GM12891 (cell line): Measurements from ENCODE around the gene TGFBR3.

ENCODE experiments used
- POLR2A ChIP-seq: IDR thresholded peaks from 2 replicates; pipeline ENCODE4 v1.6.1; 2011; ENCODE audit warnings: low read depth, low read length, control low read depth
- POLR2AphosphoS5 ChIP-seq: IDR thresholded peaks from 2 replicates; pipeline ENCODE4 v1.6.1; 2011; ENCODE audit warnings: low read depth, low read length, control low read depth
- POU2F2 ChIP-seq: IDR thresholded peaks from 2 replicates; pipeline ENCODE4 v1.6.1; 2011; ENCODE audit warnings: low read depth, mild to moderate bottlenecking, control low read depth, low read length, moderate library complexity
- SPI1 ChIP-seq: IDR thresholded peaks from 2 replicates; pipeline ENCODE4 v1.6.1; 2011; ENCODE audit warnings: low read depth, low read length, control low read depth
- TAF1 ChIP-seq: IDR thresholded peaks from 2 replicates; pipeline ENCODE4 v1.6.1; 2011; ENCODE audit warnings: low read depth, low read length, control low read depth

DNA sequence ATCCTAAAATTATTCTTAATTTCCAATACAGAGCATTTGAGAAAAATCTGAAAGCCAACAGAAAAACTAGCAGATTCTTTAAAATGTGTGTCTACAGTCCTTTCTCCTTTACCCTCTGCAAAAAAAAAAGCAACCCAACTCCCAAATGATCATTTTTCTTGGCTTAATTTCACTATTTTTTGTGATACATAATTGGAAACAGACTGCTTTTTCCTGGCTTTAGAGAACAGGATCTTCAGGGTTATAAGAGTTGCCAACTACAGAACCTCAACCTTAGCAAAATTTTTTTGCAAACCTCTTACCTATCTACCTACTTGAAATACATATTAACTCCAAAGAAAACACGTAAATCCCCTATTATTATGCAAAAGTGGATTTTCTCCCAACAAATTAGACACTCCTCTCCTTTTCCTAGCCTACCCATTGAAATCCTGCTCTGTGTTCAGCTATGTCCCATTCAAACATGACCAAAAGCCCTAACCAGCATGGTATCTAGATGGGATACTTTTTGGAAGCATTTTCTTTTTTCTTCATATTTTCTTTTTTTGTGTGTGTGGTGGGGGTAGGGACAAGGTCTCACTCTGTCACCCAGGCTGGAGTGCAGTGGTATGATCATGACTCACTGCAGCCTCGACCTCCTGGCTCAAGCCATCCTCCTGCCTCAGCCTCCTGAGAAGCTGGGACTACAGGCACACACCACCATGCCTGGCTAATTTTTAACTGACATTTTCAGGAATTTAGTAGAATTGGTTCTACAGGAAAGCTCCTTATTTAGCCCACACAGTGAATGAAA, 9.0 kb downstream of the TGFBR3 start:
- TF ChIP-seq TAF1 = no peak
- no peak for TF ChIP-seq POLR2A
- TF ChIP-seq POLR2AphosphoS5 = no peak
- no peak for TF ChIP-seq SPI1
- no peak for TF ChIP-seq POU2F2
